Natural killer cell treated with Interleukin-12 subunit alpha and Interleukin-12 subunit beta and Interleukin-15 and Interleukin-18, amount 100 ng/mL, for 72 hours (primary cell): ENCODE data around the gene WHAMM. TPM values are rescaled to one million over a fixed set of nuclear protein-coding genes. Genes with fewer than 3 reads are reported as not detected.
"Not testable (repeated sequence)": the region's sequence is repeated elsewhere in the genome, so short reads cannot be mapped to it uniquely, and the experiment has no call there.

Experiments
- ATAC-seq, 2 donors: fragments of 150-1000 bp; cut with Tn5 transposase in 1 of 2; sonication (Bioruptor Pico), chemical (Tn5 transposase) in 1 of 2; 2 replicates each; pipeline ENCODE4 v1.10.0; 2021
- DNase-seq: peaks from one replicate; pipeline ENCODE4 v3.0.0; 2022; ENCODE audit warnings: low spot score
- H3K27ac Mint-ChIP-seq, 2 donors: 1 replicate in 1 of 2; 2 replicates in 1 of 2; pipeline ENCODE4 v1.8.0; 2022; ENCODE audit warnings: mixed read lengths in 2 of 2, mild to moderate bottlenecking in 1 of 2, moderate library complexity in 1 of 2
- H3K27me3 Mint-ChIP-seq, 2 donors: 1 replicate in 1 of 2; 2 replicates in 1 of 2; pipeline ENCODE4 v1.8.0; 2022; ENCODE audit warnings: mixed read lengths in 2 of 2
- H3K36me3 Mint-ChIP-seq: one replicate; pipeline ENCODE4 v1.8.0; 2022; ENCODE audit warnings: mixed read lengths
- H3K4me1 Mint-ChIP-seq, 2 donors: 1 replicate in 1 of 2; 2 replicates in 1 of 2; pipeline ENCODE4 v1.8.0; 2022; ENCODE audit warnings: low read depth in 2 of 2, mixed read lengths in 2 of 2, mild to moderate bottlenecking in 1 of 2
- H3K4me3 Mint-ChIP-seq: one replicate; pipeline ENCODE4 v1.8.0; 2022; ENCODE audit warnings: mixed read lengths
- H3K9me3 Mint-ChIP-seq: 2 replicates; pipeline ENCODE4 v1.8.0; 2022; ENCODE audit warnings: mixed read lengths
- total RNA-seq, 2 donors: library from RNA; stranded (reverse); gene quantifications; one replicate each; pipeline ENCODE4 v1.2.3, GENCODE V29; 2022

The WHAMM gene
- total RNA-seq, 2 donors from 2014 or later: 12.7 to 13.7 TPM

- Mint-ChIP-seq H3K36me3 (peaks cover 7% of the 10 kb centered on the region), H3K4me3 (peak overlapping the region; percentile 92), H3K9me3 (no peaks in the 10 kb centered on the region), H3K27me3 (no peaks in the 10 kb centered on the region), H3K4me1 (peaks cover 27 to 29% of the 10 kb centered on the region in 2 donors), H3K27ac (peak overlapping the region; percentile 81 to 92)
- no peak for DNase-seq
- ATAC-seq: peak; percentile 44 to 58
These were observed 847 bp downstream of the WHAMM start for GRCh38 chr15:82810061-82810889.

DNA sequence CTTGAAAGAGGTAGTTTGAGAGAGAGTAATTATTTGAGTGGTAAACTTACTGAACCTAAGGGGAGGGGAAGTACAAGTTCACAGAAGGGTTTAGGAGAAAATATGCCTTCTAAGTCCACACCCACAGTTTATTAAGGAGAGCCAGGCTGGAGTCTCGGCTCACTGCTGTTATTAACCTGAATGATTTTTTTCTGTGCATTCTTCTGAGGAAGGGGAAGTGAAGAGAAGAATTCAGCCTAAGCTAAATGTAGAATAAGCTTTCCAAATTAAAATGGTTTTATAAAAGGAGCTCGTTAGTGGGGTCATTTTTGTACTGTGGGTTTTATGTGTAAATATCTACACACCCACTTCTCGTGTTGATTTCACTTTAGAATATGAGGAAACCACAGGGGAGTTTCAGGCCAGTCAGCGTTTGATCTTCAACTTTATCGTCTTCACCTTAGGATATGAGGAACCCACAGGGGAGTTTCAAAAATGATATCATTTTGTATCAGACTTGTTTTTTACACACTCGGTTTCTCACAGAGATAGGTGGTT is 1.5 kb downstream of the WHAMM start:
- Mint-ChIP-seq H3K4me1 (peaks cover 29 to 34% of the 10 kb centered on the region in 2 donors), H3K27me3 (no peaks in the 10 kb centered on the region), H3K36me3 (peaks cover 13% of the 10 kb centered on the region), H3K9me3 (no peaks in the 10 kb centered on the region), H3K27ac (peak overlapping the region; percentile 81 to 92), H3K4me3 (peak overlapping the region; percentile 92)
- ATAC-seq (no peak), DNase-seq (peak; percentile 72)

- DNase-seq (no peak), ATAC-seq (no peak)
- peaks cover 29 to 39% of the 10 kb centered on the region in 2 donors for H3K4me1 Mint-ChIP-seq
These were observed 3.6 kb downstream of the WHAMM start for GRCh38 chr15:82812994-82813393.

DNA sequence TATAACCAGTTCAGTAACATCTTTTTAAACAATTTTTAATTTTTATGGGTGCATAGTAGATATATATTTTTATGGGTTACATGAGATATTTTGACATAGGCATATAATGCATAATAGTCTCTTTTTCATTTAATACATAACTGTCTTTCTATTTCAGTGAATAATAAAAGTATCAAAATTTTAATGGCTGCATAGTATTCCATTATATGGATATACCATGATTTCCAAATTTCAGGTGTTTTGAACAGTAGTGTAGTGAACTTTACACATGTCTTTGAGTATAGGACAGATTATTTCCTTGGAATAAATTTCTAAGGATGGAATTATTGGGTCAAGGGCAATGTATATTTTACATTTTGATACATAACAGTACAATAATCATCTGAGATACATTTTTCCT is 10.7 kb downstream of the WHAMM start:
- no peak overlapping the region for H3K4me3 Mint-ChIP-seq
- no peak overlapping the region for H3K27ac Mint-ChIP-seq
- no peaks in the 10 kb centered on the region for H3K9me3 Mint-ChIP-seq
- peaks cover 37% of the 10 kb centered on the region for H3K36me3 Mint-ChIP-seq
- no peak for ATAC-seq
- no peak for DNase-seq
- H3K4me1 Mint-ChIP-seq: peaks cover 14 to 15% of the 10 kb centered on the region in 2 donors
- no peaks in the 10 kb centered on the region for H3K27me3 Mint-ChIP-seq

More at GRCh38 chr15:82812994-82813393, 3.6 kb downstream of the WHAMM start:
- Mint-ChIP-seq H3K27ac (peak overlapping the region; percentile 81 to 92), H3K9me3 (no peaks in the 10 kb centered on the region), H3K36me3 (peaks cover 24% of the 10 kb centered on the region), H3K27me3 (no peaks in the 10 kb centered on the region), H3K4me3 (peak overlapping the region; percentile 92)

DNA sequence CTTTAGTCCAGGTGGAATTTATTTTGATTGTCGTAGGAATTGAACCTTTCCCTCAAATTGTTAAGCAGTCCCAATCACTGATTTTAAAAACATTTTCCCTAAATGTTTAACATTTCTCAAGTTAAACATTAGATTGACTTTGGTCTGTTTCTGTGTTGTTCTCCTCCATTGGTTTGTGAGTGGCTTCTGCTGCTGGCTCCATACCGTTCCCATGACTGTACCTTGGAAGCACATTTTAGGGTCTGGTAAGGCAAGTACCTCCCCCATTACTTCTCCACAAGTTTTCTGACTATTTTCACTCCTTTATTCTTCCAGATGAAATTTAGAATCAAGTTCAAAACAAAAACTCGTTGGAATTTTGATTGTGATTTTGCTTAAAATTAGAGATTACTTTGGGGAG is 12.0 kb downstream of the WHAMM start:
- Mint-ChIP-seq H3K4me1 (peaks cover 7 to 14% of the 10 kb centered on the region in 2 donors), H3K36me3 (peaks cover 35% of the 10 kb centered on the region)
- H3K4me3 Mint-ChIP-seq, H3K27ac Mint-ChIP-seq, DNase-seq, ATAC-seq, H3K9me3 Mint-ChIP-seq, H3K27me3 Mint-ChIP-seq: not testable (repeated sequence)

DNA sequence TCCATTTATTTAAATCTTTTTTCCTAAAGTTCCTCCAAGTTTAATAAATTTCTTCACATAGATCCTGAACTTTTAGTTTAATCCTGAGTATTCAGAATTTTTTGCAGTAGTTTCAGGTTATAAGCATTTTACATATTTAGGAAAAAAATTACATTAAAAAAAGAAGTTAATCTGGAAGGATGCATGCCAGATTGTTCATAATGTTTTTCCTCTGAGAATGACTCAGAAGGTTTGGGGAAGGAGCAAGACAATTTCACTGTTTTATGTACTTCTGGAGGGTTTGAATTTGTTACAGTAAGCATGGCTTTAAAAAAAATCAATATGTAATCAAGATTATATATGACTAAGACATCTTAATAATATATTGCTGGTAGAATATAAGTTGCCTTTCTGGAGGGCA is 12.4 kb downstream of the WHAMM start:
- not testable (repeated sequence) for H3K27me3 Mint-ChIP-seq, H3K4me3 Mint-ChIP-seq, H3K9me3 Mint-ChIP-seq, H3K27ac Mint-ChIP-seq, ATAC-seq, DNase-seq
- H3K36me3 Mint-ChIP-seq: peaks cover 33% of the 10 kb centered on the region
- H3K4me1 Mint-ChIP-seq: peaks cover 5 to 14% of the 10 kb centered on the region in 2 donors

- ATAC-seq: no peak
- no peak for DNase-seq
- peaks cover 31% of the 10 kb centered on the region for H3K36me3 Mint-ChIP-seq
- no peaks in the 10 kb centered on the region for H3K27me3 Mint-ChIP-seq
- H3K4me3 Mint-ChIP-seq: no peak overlapping the region
- no peaks in the 10 kb centered on the region for H3K9me3 Mint-ChIP-seq
- peaks cover 5 to 18% of the 10 kb centered on the region in 2 donors for H3K4me1 Mint-ChIP-seq
- H3K27ac Mint-ChIP-seq: no peak overlapping the region
These were observed 13.6 kb downstream of the WHAMM start for GRCh38 chr15:82823049-82823448.

- DNase-seq (no peak), ATAC-seq (peak; percentile 74 to 79)
- no peaks in the 10 kb centered on the region for H3K27me3 Mint-ChIP-seq
- peak overlapping the region; percentile 64 to 74 for H3K27ac Mint-ChIP-seq
- peak overlapping the region; percentile 5 for H3K4me3 Mint-ChIP-seq
- no peaks in the 10 kb centered on the region for H3K9me3 Mint-ChIP-seq
- peaks cover 31 to 43% of the 10 kb centered on the region in 2 donors for H3K4me1 Mint-ChIP-seq
- peaks cover 47% of the 10 kb centered on the region for H3K36me3 Mint-ChIP-seq
These were observed 18.6 kb downstream of the WHAMM start for GRCh38 chr15:82828075-82828474.

DNA sequence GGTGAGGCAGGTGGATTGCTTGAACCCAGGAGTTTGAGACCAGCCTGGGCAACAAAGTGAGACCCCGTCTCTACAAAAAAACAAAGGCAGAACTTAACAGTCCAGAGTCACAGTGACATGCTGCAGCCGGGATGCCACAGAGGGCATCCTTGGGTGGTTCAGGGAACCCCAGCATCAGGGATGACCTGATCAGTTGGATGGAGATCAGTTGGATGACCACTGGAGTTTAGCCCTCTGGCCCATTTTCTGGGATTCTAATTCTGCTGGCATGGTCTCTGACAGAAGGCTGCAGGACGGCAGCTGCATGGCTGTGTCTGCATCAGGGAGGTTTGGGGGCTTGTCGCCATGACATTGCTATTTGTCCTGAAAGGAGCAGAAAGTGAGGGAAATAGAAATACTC is 19.8 kb downstream of the WHAMM start:
- Mint-ChIP-seq H3K36me3 (peaks cover 51% of the 10 kb centered on the region), H3K4me1 (peaks cover 34 to 47% of the 10 kb centered on the region in 2 donors), H3K27ac (peak overlapping the region; percentile 64 to 74)

GRCh38 chr15:82830427-82831173 is 21.2 kb downstream of the WHAMM start:
- Mint-ChIP-seq H3K4me1 (peaks cover 34 to 47% of the 10 kb centered on the region in 2 donors), H3K4me3 (no peak overlapping the region), H3K27me3 (no peaks in the 10 kb centered on the region), H3K27ac (no peak overlapping the region), H3K9me3 (no peaks in the 10 kb centered on the region), H3K36me3 (peaks cover 51% of the 10 kb centered on the region)
- DNase-seq: no peak
- ATAC-seq: no peak

More for the DNA sequence above, 19.8 kb downstream of the WHAMM start:
- no peaks in the 10 kb centered on the region for H3K27me3 Mint-ChIP-seq
- DNase-seq: no peak
- H3K9me3 Mint-ChIP-seq: no peaks in the 10 kb centered on the region
- H3K4me3 Mint-ChIP-seq: no peak overlapping the region
- no peak for ATAC-seq

DNA sequence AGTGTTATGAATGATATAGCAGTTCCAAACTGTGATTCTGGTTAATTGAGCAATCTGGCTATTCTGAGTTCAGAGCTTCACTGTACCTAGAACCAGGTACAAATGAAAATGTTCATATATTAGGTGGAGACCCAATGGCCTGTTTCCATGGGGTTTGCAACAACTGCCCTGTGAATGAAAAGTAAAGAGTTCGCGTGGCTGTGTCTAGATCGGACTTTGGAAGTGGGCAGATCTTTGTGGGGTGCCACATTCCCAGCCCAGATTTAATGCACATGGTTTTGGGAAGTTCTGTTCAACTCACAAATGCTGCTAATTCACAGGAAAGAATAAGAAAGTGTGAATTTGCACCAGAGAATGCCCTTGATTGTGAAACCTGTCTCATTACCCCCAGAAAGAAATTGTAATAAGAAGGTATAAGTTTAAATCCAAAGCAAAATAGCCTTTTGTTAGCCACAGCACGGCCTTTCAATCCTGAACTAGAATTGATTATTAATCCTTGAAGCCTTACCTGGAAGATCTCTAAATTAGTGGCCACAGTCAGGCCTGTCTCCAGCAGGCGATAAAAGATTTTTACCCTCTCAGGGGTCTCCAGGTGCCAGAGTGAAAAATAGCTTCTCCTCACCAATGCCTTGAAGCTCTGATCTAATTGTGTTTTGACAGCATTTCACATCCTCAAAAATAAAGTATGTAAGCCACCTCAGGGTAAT is 22.6 kb downstream of the WHAMM start:
- Mint-ChIP-seq H3K36me3 (peaks cover 50% of the 10 kb centered on the region), H3K27me3 (no peaks in the 10 kb centered on the region), H3K27ac (peak overlapping the region; percentile 80 to 91), H3K4me3 (peak overlapping the region; percentile 84), H3K9me3 (no peaks in the 10 kb centered on the region), H3K4me1 (peaks cover 41 to 47% of the 10 kb centered on the region in 2 donors)
- ATAC-seq (peak in 1 of 2 donors; percentile 16), DNase-seq (no peak)

- Mint-ChIP-seq H3K27ac (peak overlapping the region; percentile 80 to 91), H3K4me1 (peaks cover 41 to 45% of the 10 kb centered on the region in 2 donors), H3K27me3 (no peaks in the 10 kb centered on the region), H3K4me3 (peak overlapping the region; percentile 84), H3K9me3 (no peaks in the 10 kb centered on the region), H3K36me3 (peaks cover 53% of the 10 kb centered on the region)
- peak; percentile 64 to 81 for ATAC-seq
- DNase-seq: no peak
These were observed 23.4 kb downstream of the WHAMM start for GRCh38 chr15:82832601-82833361.

GRCh38 chr15:82833362-82833682 is 23.9 kb downstream of the WHAMM start:
- H3K27ac Mint-ChIP-seq: peak overlapping the region; percentile 80 to 91
- H3K36me3 Mint-ChIP-seq: peaks cover 51% of the 10 kb centered on the region
- DNase-seq: no peak
- H3K4me1 Mint-ChIP-seq: peaks cover 39 to 40% of the 10 kb centered on the region in 2 donors
- no peaks in the 10 kb centered on the region for H3K9me3 Mint-ChIP-seq
- no peak for ATAC-seq
- peak overlapping the region; percentile 84 for H3K4me3 Mint-ChIP-seq
- H3K27me3 Mint-ChIP-seq: no peaks in the 10 kb centered on the region
